ENCODE measurements around the gene PRRT1B.

GRCh38 chr9:131608493-131609037, 63.2 kb downstream of the PRRT1B start:
- TF ChIP-seq POLR2A (IDR thresholded peaks at IDR 0.05) = no peak
- TF ChIP-seq CTCF (IDR thresholded peaks at IDR 0.05) = no peak

Data from right lobe of liver (tissue), 4 donors.